Activated B cell treated with CpG ODN at 0.5 μM for 24 hours (primary cell): ENCODE data around the gene KCP. TPM values are rescaled to one million over a fixed set of nuclear protein-coding genes. Genes with fewer than 3 reads are reported as not detected.

Source experiments
- ATAC-seq: fragments of 200-7000 bp; cut with Tn5 transposase; one replicate; pipeline ENCODE4 v1.10.0; 2021; ENCODE audit warnings: low read depth, mild to moderate bottlenecking, moderate library complexity
- CTCF ChIA-PET: fragments of 350-600 bp; sonication (Branson Sonifier 250); formaldehyde crosslinking; loops from one replicate; lab custom pipeline; 2021; ENCODE audit warnings: antibody characterized with exemption; lab: Charles Lee
- POLR2A ChIA-PET: fragments of 350-600 bp; sonication (Branson Sonifier 250); formaldehyde crosslinking; loops from one replicate; lab custom pipeline; 2021; ENCODE audit warnings: antibody characterized with exemption; lab: Charles Lee
- DNase-seq: peaks from one replicate; pipeline ENCODE4 v3.0.0; 2022
- H3K27ac Mint-ChIP-seq: one replicate; pipeline ENCODE4 v1.8.0; 2020; ENCODE audit warnings: mixed read lengths
- H3K27me3 Mint-ChIP-seq: one replicate; pipeline ENCODE4 v1.8.0; 2021; ENCODE audit warnings: mixed read lengths
- H3K36me3 Mint-ChIP-seq: one replicate; pipeline ENCODE4 v1.8.0; 2021; ENCODE audit warnings: low read depth, mixed read lengths
- H3K4me1 Mint-ChIP-seq: one replicate; pipeline ENCODE4 v1.8.0; 2021; ENCODE audit warnings: mixed read lengths
- H3K4me3 Mint-ChIP-seq: one replicate; pipeline ENCODE4 v1.8.0; 2020; ENCODE audit warnings: mild to moderate bottlenecking, mixed read lengths
- H3K9me3 Mint-ChIP-seq: one replicate; pipeline ENCODE4 v1.8.0; 2020; ENCODE audit warnings: mixed read lengths
- CTCF ChIP-seq: fragments of 200-600 bp; IDR thresholded peaks from one replicate; pipeline ENCODE4 v1.8.0; 2022; ENCODE audit warnings: antibody characterized with exemption, mild to moderate bottlenecking
- intact Hi-C: fragments of 100-400 bp; cut with micrococcal nuclease; formaldehyde crosslinking; loops from one replicate; pipeline ENCODE4 v1.15.1; 2024
- total RNA-seq: library from RNA; stranded (reverse); gene quantifications from 2 replicates; pipeline ENCODE4 v1.2.3, GENCODE V29; 2022

The KCP gene
- total RNA-seq, 1 donor from 2014 or later, result 4.1 TPM

GRCh38 chr7:128871050-128871449 is 39.5 kb downstream of the KCP start:
- no peak for TF ChIP-seq CTCF
- no peak overlapping the region for H3K27ac Mint-ChIP-seq
- no peaks in the 10 kb centered on the region for H3K9me3 Mint-ChIP-seq
- peaks cover 13% of the 10 kb centered on the region for H3K4me1 Mint-ChIP-seq
- peaks cover 8% of the 10 kb centered on the region for H3K27me3 Mint-ChIP-seq
- peak overlapping the region; percentile 15 for H3K4me3 Mint-ChIP-seq
- peaks cover 12% of the 10 kb centered on the region for H3K36me3 Mint-ChIP-seq
- ChIA-PET POLR2A (no interaction called here), CTCF (interaction anchor here (1.7 kb wide), 1 partner anchor 13 kb away, joined by 3 read pairs; no protein-coding TSS in a partner anchor)
- intact Hi-C loops, result no loop called here
- ATAC-seq (no peak), DNase-seq (no peak)

- DNase-seq (no peak), ATAC-seq (peak; percentile 7)
- CTCF ChIA-PET, result interaction anchor here (1.0 kb wide), 1 partner anchor 13 kb away, joined by 4 read pairs; no protein-coding TSS in a partner anchor
- Mint-ChIP-seq H3K4me3 (peak overlapping the region; percentile 64), H3K27me3 (peaks cover 8% of the 10 kb centered on the region), H3K27ac (no peak overlapping the region), H3K4me1 (peaks cover 20% of the 10 kb centered on the region), H3K36me3 (peaks cover 23% of the 10 kb centered on the region), H3K9me3 (no peaks in the 10 kb centered on the region)
- TF ChIP-seq CTCF, result no peak
- POLR2A ChIA-PET, result no interaction called here
- intact Hi-C loops, result loop anchor here (10.0 kb wide), 2 partner anchors 395 to 465 kb away; partner anchors contain the start of genes IMPDH1 and METTL2B
Measured at GRCh38 chr7:128869944-128870285, 40.6 kb downstream of the KCP start.

- no peak for TF ChIP-seq CTCF
- Mint-ChIP-seq H3K4me1 (peaks cover 24% of the 10 kb centered on the region), H3K27me3 (peaks cover 8% of the 10 kb centered on the region), H3K27ac (no peak overlapping the region), H3K4me3 (peak overlapping the region; percentile 62), H3K36me3 (peaks cover 27% of the 10 kb centered on the region), H3K9me3 (no peaks in the 10 kb centered on the region)
- peak; percentile 83 for ATAC-seq
- intact Hi-C loops, result loop anchor here (10.0 kb wide), 2 partner anchors 395 to 465 kb away; partner anchors contain the start of genes IMPDH1 and METTL2B
- CTCF ChIA-PET, result interaction anchor here (1.0 kb wide), 1 partner anchor 14 kb away, joined by 4 read pairs; no protein-coding TSS in a partner anchor
- POLR2A ChIA-PET, result no interaction called here
- peak; percentile 46 for DNase-seq
Measured at GRCh38 chr7:128869138-128869943, 41.2 kb downstream of the KCP start.

- Mint-ChIP-seq H3K27me3 (peaks cover 8% of the 10 kb centered on the region), H3K27ac (no peak overlapping the region), H3K4me3 (peak overlapping the region; percentile 62), H3K4me1 (peaks cover 27% of the 10 kb centered on the region), H3K36me3 (peaks cover 27% of the 10 kb centered on the region), H3K9me3 (no peaks in the 10 kb centered on the region)
- ATAC-seq (no peak), DNase-seq (no peak)
- intact Hi-C loops, result loop anchor here (10.0 kb wide), 2 partner anchors 394 to 464 kb away; partner anchors contain the start of genes IMPDH1 and METTL2B
- TF ChIP-seq CTCF, result no peak
- CTCF ChIA-PET, result interaction anchor here (1.0 kb wide), 1 partner anchor 15 kb away, joined by 3 read pairs; no protein-coding TSS in a partner anchor
- POLR2A ChIA-PET, result no interaction called here
Measured at GRCh38 chr7:128868624-128869137, 41.8 kb downstream of the KCP start.
